H1 (cell line): ENCODE results near the gene NAB1. TPM values are rescaled to one million over a fixed set of nuclear protein-coding genes. Genes with fewer than 3 reads are reported as not detected.

Experiments
- CHD7 ChIP-seq: fragments of 300-600 bp; sonication (generic); IDR thresholded peaks from 2 replicates; pipeline ENCODE4 v1.7.1; 2012; ENCODE audit warnings: low read length, moderate library complexity, mild to moderate bottlenecking, inconsistent platforms; ENCODE audit not compliant: insufficient replicate concordance
- EP300 ChIP-seq, 2 experiments: IDR thresholded peaks; 1 replicate in 1 of 2; 2 replicates in 1 of 2; pipeline ENCODE4 v1.6.1; 2011 to 2012; ENCODE audit warnings: low read depth in 2 of 2, low read length in 2 of 2, mild to moderate bottlenecking in 2 of 2, borderline replicate concordance in 1 of 2, inconsistent platforms in 1 of 2, moderate library complexity in 1 of 2
- HDAC2 ChIP-seq, 2 experiments: fragments of 300-600 bp in 1 of 2; sonication (generic) in 1 of 2; IDR thresholded peaks; 2 replicates each; pipeline ENCODE4 v1.6.1; 2011 to 2012; ENCODE audit warnings: low read depth in 2 of 2, low read length in 2 of 2, mild to moderate bottlenecking in 2 of 2, moderate library complexity in 2 of 2, borderline replicate concordance in 1 of 2, inconsistent platforms in 1 of 2
- JUN ChIP-seq: IDR thresholded peaks from 2 replicates; pipeline ENCODE4 v1.6.1; 2011; ENCODE audit warnings: low read depth, mild to moderate bottlenecking, improper control_type of control experiment, low read length
- MAX ChIP-seq: IDR thresholded peaks from 2 replicates; pipeline ENCODE4 v1.6.1; 2012; ENCODE audit warnings: inconsistent platforms
- RXRA ChIP-seq: IDR thresholded peaks from 2 replicates; pipeline ENCODE4 v1.6.1; 2011; ENCODE audit warnings: low read depth, mild to moderate bottlenecking, low read length, moderate library complexity; ENCODE audit not compliant: insufficient read depth
- SIN3A ChIP-seq, 2 experiments: IDR thresholded peaks in 1 of 2; conservative IDR thresholded peaks in 1 of 2; 2 replicates each; pipeline ENCODE4 v1.6.1; 2011 to 2012; ENCODE audit warnings: low read length in 2 of 2, improper control_type of control experiment in 1 of 2, low read depth in 1 of 2, mild to moderate bottlenecking in 1 of 2
- SP2 ChIP-seq: IDR thresholded peaks from 2 replicates; pipeline ENCODE4 v1.6.1; 2012; ENCODE audit warnings: mild to moderate bottlenecking, low read length, inconsistent platforms
- SUZ12 ChIP-seq: fragments of 200-600 bp; sonication (generic); IDR thresholded peaks from 2 replicates; pipeline ENCODE4 v1.6.1; 2012; ENCODE audit warnings: mild to moderate bottlenecking, inconsistent platforms, low read length, moderate library complexity, mixed read lengths
- polyA plus RNA-seq, 7 experiments: library from polyadenylated mRNA; depleted of rRNA in 3 of 7; stranded (reverse) in 5 of 7; unstranded in 2 of 7; fragments of >200 nt in 5 of 7; fragments of 200-250 nt in 2 of 7; gene quantifications; 1 replicate in 5 of 7; 2 replicates in 1 of 7; 4 replicates in 1 of 7; pipeline versions ENCODE4 v1.2.1 to v1.2.3, GENCODE V29; 2011 to 2013; ENCODE audit warnings: missing spikeins in 2 of 7, mixed read lengths in 2 of 7
- total RNA-seq: library from RNA; stranded (reverse); fragmentation: NEBNext Ultra II Directional; extraction: Animal tissue kit (Norgen Biotek cat#: 25700); gene quantifications from 2 replicates; pipeline ENCODE4 v1.2.1, GENCODE V29; 2021

NAB1 gene
- total and polyA plus RNA-seq, 2 of the 8 experiments (the other 6 are each of a cell fraction or from before 2014, with no cell fraction given) = 8.5 to 28.6 TPM

DNA sequence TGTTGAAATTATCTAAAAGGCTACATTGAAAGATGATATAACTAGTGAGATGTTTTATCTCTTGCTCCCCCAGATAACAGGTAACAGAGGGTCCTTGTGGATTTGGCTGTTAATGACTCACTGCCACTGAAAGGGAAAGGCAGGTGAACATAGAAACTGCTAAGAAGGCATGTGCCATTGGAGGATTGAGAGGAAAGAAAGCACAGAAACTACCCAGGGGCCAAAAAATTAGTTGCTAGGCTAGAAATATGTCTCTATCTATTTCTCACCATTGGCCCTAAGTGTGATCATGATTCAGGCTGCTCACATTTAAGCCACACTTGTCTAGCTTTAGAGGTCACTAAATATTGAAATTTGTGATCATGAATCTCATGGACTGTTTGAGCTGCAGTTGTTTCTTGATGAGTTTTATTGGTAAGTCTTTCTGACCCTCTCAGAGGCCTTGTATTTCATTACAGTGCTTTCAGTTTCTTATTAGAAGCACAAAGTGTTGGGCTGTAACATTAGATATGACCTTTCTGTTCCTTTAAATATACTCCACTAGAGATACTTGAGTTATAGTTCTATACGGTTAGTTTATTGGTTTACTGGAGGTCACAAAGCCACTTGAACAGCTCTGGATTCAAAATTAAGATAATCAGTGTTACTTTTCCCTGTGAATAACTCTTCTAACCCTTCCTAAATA lies 26.2 kb downstream of the NAB1 start (continued):
- TF ChIP-seq CHD7 (no peak), EP300 (IDR thresholded peaks at IDR 0.05; ENCODE audit: borderline replicate concordance in 1 of 2, low read depth in 2 of 2, low read length in 2 of 2) (no peak), HDAC2 (IDR thresholded peaks at IDR 0.05; ENCODE audit: borderline replicate concordance in 1 of 2, low read depth in 2 of 2, low read length in 2 of 2) (no peak), SUZ12 (no peak), SP2 (no peak), SIN3A (conservative IDR thresholded peaks at IDR 0.05 in 1 of 2, IDR thresholded peaks at IDR 0.05 in 1 of 2; ENCODE audit: low read depth in 1 of 2, low read length in 2 of 2) (no peak), JUN (no peak), MAX (no peak), RXRA (no peak)
